DMS53 treated with DMSO at 0.1 percent for 48 hours (cell line): ENCODE results near the gene SMYD2.

Source experiments
- DNase-seq: peaks from one replicate; lab custom pipeline; 2025; ENCODE audit not compliant: unreplicated experiment; lab: John Stamatoyannopoulos, UW

SMYD2 gene

GRCh38 chr1:214354440-214355148 lies 73.6 kb downstream of the SMYD2 start:
- DNase-seq: no peak

GRCh38 chr1:214360116-214360515 lies 79.2 kb downstream of the SMYD2 start:
- DNase-seq: no peak

GRCh38 chr1:214360525-214361164 lies 79.7 kb downstream of the SMYD2 start:
- no peak for DNase-seq

GRCh38 chr1:214361636-214362035 lies 80.7 kb downstream of the SMYD2 start:
- DNase-seq: no peak

- DNase-seq: no peak
Measured at GRCh38 chr1:214362188-214362882, 81.4 kb downstream of the SMYD2 start.

GRCh38 chr1:214363386-214363785 lies 82.4 kb downstream of the SMYD2 start:
- no peak for DNase-seq

GRCh38 chr1:214364386-214364785 lies 83.4 kb downstream of the SMYD2 start:
- no peak for DNase-seq

- no peak for DNase-seq
Measured at GRCh38 chr1:214364786-214365295, 83.9 kb downstream of the SMYD2 start.

GRCh38 chr1:214367841-214368240 lies 86.9 kb downstream of the SMYD2 start:
- DNase-seq: no peak

GRCh38 chr1:214369364-214369763 lies 88.4 kb downstream of the SMYD2 start:
- no peak for DNase-seq

- DNase-seq: no peak
Measured at GRCh38 chr1:214370615-214371014, 89.7 kb downstream of the SMYD2 start.

- DNase-seq: no peak
Measured at GRCh38 chr1:214372092-214372491, 91.1 kb downstream of the SMYD2 start.

- no peak for DNase-seq
Measured at GRCh38 chr1:214377485-214377884, 96.5 kb downstream of the SMYD2 start.

- no peak for DNase-seq
Measured at GRCh38 chr1:214377886-214378285, 96.9 kb downstream of the SMYD2 start.

- no peak for DNase-seq
Measured at GRCh38 chr1:214378492-214378891, 97.5 kb downstream of the SMYD2 start.

GRCh38 chr1:214379236-214379970 lies 98.4 kb downstream of the SMYD2 start:
- no peak for DNase-seq

- DNase-seq: no peak
Measured at GRCh38 chr1:214380396-214380795, 99.4 kb downstream of the SMYD2 start.

- no peak for DNase-seq
Measured at GRCh38 chr1:214380986-214381695, 100.2 kb downstream of the SMYD2 start.

GRCh38 chr1:214383381-214384372 lies 102.7 kb downstream of the SMYD2 start:
- DNase-seq: no peak
